Measurements from ENCODE around the gene P4HA2. TPM values are rescaled to one million over a fixed set of nuclear protein-coding genes. Genes with fewer than 3 reads are reported as not detected.

Gene P4HA2
- total and polyA plus RNA-seq, 9 donors, result 40.7 to 71.3 (median 50.5) TPM

DNA sequence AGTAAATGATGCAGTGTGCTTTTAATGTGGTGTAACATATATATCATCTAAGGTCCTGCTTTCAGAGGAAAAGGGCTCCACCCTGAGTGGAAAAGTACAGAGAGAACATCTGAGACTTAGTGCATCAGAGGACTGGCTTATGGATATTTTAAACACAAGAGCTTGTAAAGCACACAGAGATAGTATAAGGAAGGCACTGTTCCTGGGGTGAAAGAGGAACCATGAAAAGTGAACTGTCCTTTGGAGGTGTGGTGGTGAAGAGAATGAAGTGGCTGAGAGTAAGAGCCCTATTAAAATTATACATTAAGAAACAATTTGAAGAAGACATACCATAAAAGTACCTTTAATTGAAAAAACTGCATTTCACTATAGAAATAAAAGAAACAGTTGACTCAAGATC lies 85.2 kb downstream of the P4HA2 start:
- H3K9me3 ChIP-seq (replicated peaks; ENCODE audit: control insufficient read depth, low read depth, low read length), result peaks cover 6% of the 10 kb centered on the region
- no peaks in the 10 kb centered on the region for H3K27me3 ChIP-seq (ENCODE audit: control insufficient read depth, insufficient read depth, low read length)
- no peaks in the 10 kb centered on the region for H3K36me3 ChIP-seq (ENCODE audit: control insufficient read depth, insufficient read depth, low read length)
- no peak overlapping the region for H3K27ac ChIP-seq (ENCODE audit: low read length)
- H3K4me1 ChIP-seq (ENCODE audit: control insufficient read depth, insufficient read depth, low read length), result no peaks in the 10 kb centered on the region
- DNase-seq, result no peak
- no peak overlapping the region for H3K4me3 ChIP-seq (ENCODE audit: low read length)

Other genes with a start within 250 kb of the P4HA2 start
- 0.62 TPM for gene ACSL6, start 216.2 kb downstream of the P4HA2 start, total RNA-seq
- gene ACSL6, start 216.2 kb downstream of the P4HA2 start, polyA plus RNA-seq (ENCODE audit: insufficient read depth in 1 of 8, insufficient read length in 8 of 8, low replicate concordance in 1 of 8), result 1 to 10 TPM in 1 of 8 donors, under 1 TPM in 7; 0.25 to 1.1 (median 0.51) TPM
- not detected for gene IL3, start 167.2 kb downstream of the P4HA2 start, total RNA-seq
- gene IL3, start 167.2 kb downstream of the P4HA2 start, polyA plus RNA-seq (ENCODE audit: insufficient read depth in 1 of 8, insufficient read length in 8 of 8, low replicate concordance in 1 of 8), result not detected
- not detected for gene CSF2, start 154.1 kb downstream of the P4HA2 start, total RNA-seq
- gene CSF2, start 154.1 kb downstream of the P4HA2 start, polyA plus RNA-seq (ENCODE audit: insufficient read depth in 1 of 8, insufficient read length in 8 of 8, low replicate concordance in 1 of 8), result not detected
- gene PDLIM4, start 29.8 kb upstream of the P4HA2 start, total RNA-seq, result 29.7 TPM
- gene PDLIM4, start 29.8 kb upstream of the P4HA2 start, polyA plus RNA-seq (ENCODE audit: insufficient read depth in 1 of 8, insufficient read length in 8 of 8, low replicate concordance in 1 of 8), result 10 to 100 TPM; 39.7 to 84.3 (median 61.0) TPM
- 2.7 TPM for gene SLC22A4, start 66.5 kb upstream of the P4HA2 start, total RNA-seq
- 1 to 10 TPM; 2.7 to 4.5 (median 3.0) TPM for gene SLC22A4, start 66.5 kb upstream of the P4HA2 start, polyA plus RNA-seq (ENCODE audit: insufficient read depth in 1 of 8, insufficient read length in 8 of 8, low replicate concordance in 1 of 8)
- gene SLC22A5, start 141.9 kb upstream of the P4HA2 start, total RNA-seq, result 3.7 TPM
- gene SLC22A5, start 141.9 kb upstream of the P4HA2 start, polyA plus RNA-seq (ENCODE audit: insufficient read depth in 1 of 8, insufficient read length in 8 of 8, low replicate concordance in 1 of 8), result 1 to 10 TPM; 5.7 to 8.9 (median 6.7) TPM

Data from muscle of leg (tissue), 10 donors.